H1 (cell line): ENCODE data around the gene KIAA1614. TPM values are rescaled to one million over a fixed set of nuclear protein-coding genes. Genes with fewer than 3 reads are reported as not detected.

Experiments
- CREB1 ChIP-seq: IDR thresholded peaks from 2 replicates; pipeline ENCODE4 v1.6.1; 2012; ENCODE audit warnings: inconsistent platforms
- EZH2 ChIP-seq: fragments of 200-600 bp; sonication (generic); IDR thresholded peaks from 2 replicates; pipeline ENCODE4 v1.7.1; 2012; ENCODE audit warnings: low read depth, mild to moderate bottlenecking, moderate library complexity, low read length, inconsistent platforms; ENCODE audit not compliant: severe bottlenecking
- HDAC6 ChIP-seq: IDR thresholded peaks from one replicate; pipeline ENCODE4 v1.7.1; 2012; ENCODE audit warnings: low read depth, mild to moderate bottlenecking, inconsistent platforms, low read length, moderate library complexity
- RAD21 ChIP-seq, 2 experiments: IDR thresholded peaks in 1 of 2; conservative IDR thresholded peaks in 1 of 2; 2 replicates each; pipeline ENCODE4 v1.6.1; 2011; ENCODE audit warnings: low read depth in 2 of 2, low read length in 2 of 2, improper control_type of control experiment in 1 of 2, inconsistent platforms in 1 of 2, mild to moderate bottlenecking in 1 of 2, moderate library complexity in 1 of 2
- RBBP5 ChIP-seq: IDR thresholded peaks from 2 replicates; pipeline ENCODE4 v1.7.1; 2012; ENCODE audit warnings: low read depth, mild to moderate bottlenecking, inconsistent platforms, low read length, moderate library complexity, borderline replicate concordance
- RFX5 ChIP-seq: IDR thresholded peaks from 2 replicates; pipeline ENCODE4 v1.6.1; 2011; ENCODE audit warnings: low read depth, low read length, improper control_type of control experiment, borderline replicate concordance
- RXRA ChIP-seq: IDR thresholded peaks from 2 replicates; pipeline ENCODE4 v1.6.1; 2011; ENCODE audit warnings: low read depth, mild to moderate bottlenecking, low read length, moderate library complexity; ENCODE audit not compliant: insufficient read depth
- SP4 ChIP-seq: IDR thresholded peaks from 2 replicates; pipeline ENCODE4 v1.6.1; 2012; ENCODE audit warnings: low read length, inconsistent platforms
- polyA plus RNA-seq, 7 experiments: library from polyadenylated mRNA; depleted of rRNA in 3 of 7; stranded (reverse) in 5 of 7; unstranded in 2 of 7; fragments of >200 nt in 5 of 7; fragments of 200-250 nt in 2 of 7; gene quantifications; 1 replicate in 5 of 7; 2 replicates in 1 of 7; 4 replicates in 1 of 7; pipeline versions ENCODE4 v1.2.1 to v1.2.3, GENCODE V29; 2011 to 2013; ENCODE audit warnings: missing spikeins in 2 of 7, mixed read lengths in 2 of 7
- total RNA-seq: library from RNA; stranded (reverse); fragmentation: NEBNext Ultra II Directional; extraction: Animal tissue kit (Norgen Biotek cat#: 25700); gene quantifications from 2 replicates; pipeline ENCODE4 v1.2.1, GENCODE V29; 2021
- TF ChIP-seq, protein P1 (sequence below): fragments of 300-600 bp; sonication (generic); IDR thresholded peaks from 2 replicates; pipeline ENCODE4 v1.7.1; 2012; ENCODE audit warnings: low read length, moderate library complexity, mild to moderate bottlenecking, inconsistent platforms; ENCODE audit not compliant: insufficient replicate concordance

The KIAA1614 gene
- total and polyA plus RNA-seq, 2 of the 8 experiments (the other 6 are each of a cell fraction or from before 2014, with no cell fraction given), result 1.3 to 3.1 TPM

DNA sequence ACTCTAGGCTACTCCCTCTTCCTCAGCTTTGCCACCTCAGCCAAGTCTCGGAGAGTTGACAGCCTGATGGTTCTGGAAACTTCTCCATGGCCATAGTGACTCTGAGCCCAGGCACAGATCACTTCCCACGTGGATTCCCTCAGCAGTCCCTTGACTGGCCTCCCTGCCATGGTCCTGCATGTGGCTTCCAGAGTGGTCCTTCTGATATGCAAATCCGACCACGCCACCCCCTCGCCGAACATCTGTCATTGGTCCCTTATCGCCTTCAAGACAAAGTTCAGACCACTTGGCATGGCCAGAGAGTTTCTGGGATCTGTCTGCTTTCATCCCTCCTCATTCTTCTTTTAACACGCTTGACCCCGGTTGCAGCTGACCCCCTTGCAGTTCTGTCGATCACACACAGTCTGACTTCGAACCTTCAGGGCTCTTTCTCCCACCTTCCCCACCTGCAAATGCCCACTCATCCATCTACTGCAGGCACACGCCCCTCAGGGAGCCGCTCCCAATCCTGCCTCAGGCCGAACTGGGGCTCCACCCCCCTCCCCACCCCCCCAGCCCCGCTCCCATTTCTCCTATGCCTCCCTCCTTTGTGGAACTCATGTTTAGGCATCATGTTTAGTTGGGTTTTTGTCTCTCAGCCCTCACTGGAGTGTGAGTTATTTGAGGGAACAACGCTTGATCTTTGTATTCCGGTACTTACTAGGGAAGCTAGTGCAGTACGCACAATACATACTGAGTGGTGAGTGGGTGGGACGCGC lies 29.0 kb downstream of the KIAA1614 start (continued):
- TF ChIP-seq, protein P1, sequence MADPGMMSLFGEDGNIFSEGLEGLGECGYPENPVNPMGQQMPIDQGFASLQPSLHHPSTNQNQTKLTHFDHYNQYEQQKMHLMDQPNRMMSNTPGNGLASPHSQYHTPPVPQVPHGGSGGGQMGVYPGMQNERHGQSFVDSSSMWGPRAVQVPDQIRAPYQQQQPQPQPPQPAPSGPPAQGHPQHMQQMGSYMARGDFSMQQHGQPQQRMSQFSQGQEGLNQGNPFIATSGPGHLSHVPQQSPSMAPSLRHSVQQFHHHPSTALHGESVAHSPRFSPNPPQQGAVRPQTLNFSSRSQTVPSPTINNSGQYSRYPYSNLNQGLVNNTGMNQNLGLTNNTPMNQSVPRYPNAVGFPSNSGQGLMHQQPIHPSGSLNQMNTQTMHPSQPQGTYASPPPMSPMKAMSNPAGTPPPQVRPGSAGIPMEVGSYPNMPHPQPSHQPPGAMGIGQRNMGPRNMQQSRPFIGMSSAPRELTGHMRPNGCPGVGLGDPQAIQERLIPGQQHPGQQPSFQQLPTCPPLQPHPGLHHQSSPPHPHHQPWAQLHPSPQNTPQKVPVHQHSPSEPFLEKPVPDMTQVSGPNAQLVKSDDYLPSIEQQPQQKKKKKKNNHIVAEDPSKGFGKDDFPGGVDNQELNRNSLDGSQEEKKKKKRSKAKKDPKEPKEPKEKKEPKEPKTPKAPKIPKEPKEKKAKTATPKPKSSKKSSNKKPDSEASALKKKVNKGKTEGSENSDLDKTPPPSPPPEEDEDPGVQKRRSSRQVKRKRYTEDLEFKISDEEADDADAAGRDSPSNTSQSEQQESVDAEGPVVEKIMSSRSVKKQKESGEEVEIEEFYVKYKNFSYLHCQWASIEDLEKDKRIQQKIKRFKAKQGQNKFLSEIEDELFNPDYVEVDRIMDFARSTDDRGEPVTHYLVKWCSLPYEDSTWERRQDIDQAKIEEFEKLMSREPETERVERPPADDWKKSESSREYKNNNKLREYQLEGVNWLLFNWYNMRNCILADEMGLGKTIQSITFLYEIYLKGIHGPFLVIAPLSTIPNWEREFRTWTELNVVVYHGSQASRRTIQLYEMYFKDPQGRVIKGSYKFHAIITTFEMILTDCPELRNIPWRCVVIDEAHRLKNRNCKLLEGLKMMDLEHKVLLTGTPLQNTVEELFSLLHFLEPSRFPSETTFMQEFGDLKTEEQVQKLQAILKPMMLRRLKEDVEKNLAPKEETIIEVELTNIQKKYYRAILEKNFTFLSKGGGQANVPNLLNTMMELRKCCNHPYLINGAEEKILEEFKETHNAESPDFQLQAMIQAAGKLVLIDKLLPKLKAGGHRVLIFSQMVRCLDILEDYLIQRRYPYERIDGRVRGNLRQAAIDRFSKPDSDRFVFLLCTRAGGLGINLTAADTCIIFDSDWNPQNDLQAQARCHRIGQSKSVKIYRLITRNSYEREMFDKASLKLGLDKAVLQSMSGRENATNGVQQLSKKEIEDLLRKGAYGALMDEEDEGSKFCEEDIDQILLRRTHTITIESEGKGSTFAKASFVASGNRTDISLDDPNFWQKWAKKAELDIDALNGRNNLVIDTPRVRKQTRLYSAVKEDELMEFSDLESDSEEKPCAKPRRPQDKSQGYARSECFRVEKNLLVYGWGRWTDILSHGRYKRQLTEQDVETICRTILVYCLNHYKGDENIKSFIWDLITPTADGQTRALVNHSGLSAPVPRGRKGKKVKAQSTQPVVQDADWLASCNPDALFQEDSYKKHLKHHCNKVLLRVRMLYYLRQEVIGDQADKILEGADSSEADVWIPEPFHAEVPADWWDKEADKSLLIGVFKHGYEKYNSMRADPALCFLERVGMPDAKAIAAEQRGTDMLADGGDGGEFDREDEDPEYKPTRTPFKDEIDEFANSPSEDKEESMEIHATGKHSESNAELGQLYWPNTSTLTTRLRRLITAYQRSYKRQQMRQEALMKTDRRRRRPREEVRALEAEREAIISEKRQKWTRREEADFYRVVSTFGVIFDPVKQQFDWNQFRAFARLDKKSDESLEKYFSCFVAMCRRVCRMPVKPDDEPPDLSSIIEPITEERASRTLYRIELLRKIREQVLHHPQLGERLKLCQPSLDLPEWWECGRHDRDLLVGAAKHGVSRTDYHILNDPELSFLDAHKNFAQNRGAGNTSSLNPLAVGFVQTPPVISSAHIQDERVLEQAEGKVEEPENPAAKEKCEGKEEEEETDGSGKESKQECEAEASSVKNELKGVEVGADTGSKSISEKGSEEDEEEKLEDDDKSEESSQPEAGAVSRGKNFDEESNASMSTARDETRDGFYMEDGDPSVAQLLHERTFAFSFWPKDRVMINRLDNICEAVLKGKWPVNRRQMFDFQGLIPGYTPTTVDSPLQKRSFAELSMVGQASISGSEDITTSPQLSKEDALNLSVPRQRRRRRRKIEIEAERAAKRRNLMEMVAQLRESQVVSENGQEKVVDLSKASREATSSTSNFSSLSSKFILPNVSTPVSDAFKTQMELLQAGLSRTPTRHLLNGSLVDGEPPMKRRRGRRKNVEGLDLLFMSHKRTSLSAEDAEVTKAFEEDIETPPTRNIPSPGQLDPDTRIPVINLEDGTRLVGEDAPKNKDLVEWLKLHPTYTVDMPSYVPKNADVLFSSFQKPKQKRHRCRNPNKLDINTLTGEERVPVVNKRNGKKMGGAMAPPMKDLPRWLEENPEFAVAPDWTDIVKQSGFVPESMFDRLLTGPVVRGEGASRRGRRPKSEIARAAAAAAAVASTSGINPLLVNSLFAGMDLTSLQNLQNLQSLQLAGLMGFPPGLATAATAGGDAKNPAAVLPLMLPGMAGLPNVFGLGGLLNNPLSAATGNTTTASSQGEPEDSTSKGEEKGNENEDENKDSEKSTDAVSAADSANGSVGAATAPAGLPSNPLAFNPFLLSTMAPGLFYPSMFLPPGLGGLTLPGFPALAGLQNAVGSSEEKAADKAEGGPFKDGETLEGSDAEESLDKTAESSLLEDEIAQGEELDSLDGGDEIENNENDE, result no peak
- TF ChIP-seq RXRA, result no peak
- no peak for TF ChIP-seq SP4
- TF ChIP-seq RBBP5, result no peak
- TF ChIP-seq RAD21 (IDR thresholded peaks at IDR 0.05 in 1 of 2, conservative IDR thresholded peaks at IDR 0.05 in 1 of 2; ENCODE audit: low read depth in 2 of 2, low read length in 2 of 2), result no peak
- no peak for TF ChIP-seq HDAC6
- no peak for TF ChIP-seq CREB1
- TF ChIP-seq RFX5, result no peak
- no peak for TF ChIP-seq EZH2
